GM18519 (cell line): ENCODE measurements around the gene NPC2.

Experiments used
- ATAC-seq: cut with Tn5 transposase; IDR thresholded peaks from one replicate; pipeline ENCODE4 v1.9.1; 2021; ENCODE audit warnings: mild to moderate bottlenecking, moderate library complexity; ENCODE audit not compliant: unreplicated experiment, low FRiP score

NPC2 gene

GRCh38 chr14:74429991-74430390 is 63.1 kb downstream of the NPC2 start:
- ATAC-seq, result no peak
